Panc1 (cell line): ENCODE results near the gene ZNF469. TPM values are rescaled to one million over a fixed set of nuclear protein-coding genes. Genes with fewer than 3 reads are reported as not detected.

Experiments used
- ATAC-seq: fragments of 200-7000 bp; cut with Tn5 transposase; 2 replicates; pipeline ENCODE4 v1.9.1; 2020; ENCODE audit warnings: mild to moderate bottlenecking, moderate library complexity
- BruUV-seq: library from RNA; stranded (reverse); fragments of 400-500 nt; replicated peaks from 2 replicates; lab custom pipeline; 2021; lab: Mats Ljungman, UMichigan
- CTCF ChIA-PET: fragments of 300-600 bp; sonication (Branson Sonifier 250); formaldehyde crosslinking; loops from one replicate; lab custom pipeline; 2022; ENCODE audit warnings: antibody characterized with exemption; lab: Charles Lee
- POLR2A ChIA-PET: fragments of 300-600 bp; sonication (Branson Sonifier 250); formaldehyde crosslinking; loops from one replicate; lab custom pipeline; 2022; ENCODE audit warnings: antibody characterized with exemption; lab: Charles Lee
- DNase-seq: peaks from one replicate; pipeline ENCODE4 v3.0.0-alpha.2; 2010; ENCODE audit warnings: low read depth, low spot score
- H3K27ac ChIP-seq: 2 replicates; pipeline ENCODE4 v1.5.1; 2011; ENCODE audit warnings: mild to moderate bottlenecking, low read length, inconsistent platforms
- H3K27me3 ChIP-seq: fragments of 200-500 bp; sonication (Bioruptor generic); 2 replicates; pipeline ENCODE4 v1.6.0; 2014; ENCODE audit warnings: low read length, inconsistent platforms; ENCODE audit not compliant: control insufficient read depth, insufficient read depth
- H3K36me3 ChIP-seq: fragments of 200-500 bp; sonication (Bioruptor generic); 2 replicates; pipeline ENCODE4 v1.5.1; 2014; ENCODE audit warnings: inconsistent platforms, mild to moderate bottlenecking, low read length, moderate library complexity; ENCODE audit not compliant: control insufficient read depth, insufficient read depth
- H3K4me1 ChIP-seq: 2 replicates; pipeline ENCODE4 v1.5.1; 2011; ENCODE audit warnings: inconsistent platforms, mild to moderate bottlenecking, low read length, moderate library complexity; ENCODE audit not compliant: control insufficient read depth, insufficient read depth
- H3K4me3 ChIP-seq, 2 experiments: 2 replicates each; pipeline ENCODE4 v1.5.1; 2011 to 2012; ENCODE audit warnings: low read depth in 2 of 2, low read length in 2 of 2, mild to moderate bottlenecking in 2 of 2, inconsistent platforms in 1 of 2, moderate library complexity in 1 of 2
- H3K9me3 ChIP-seq: fragments of 200-500 bp; sonication (Bioruptor generic); 2 replicates; pipeline ENCODE4 v1.5.1; 2014; ENCODE audit warnings: low read depth, mild to moderate bottlenecking, inconsistent platforms, low read length, moderate library complexity; ENCODE audit not compliant: control insufficient read depth, insufficient read depth
- CTCF ChIP-seq: fragments of 450-650 bp; IDR thresholded peaks from 2 replicates; pipeline ENCODE4 v1.5.1; 2017; ENCODE audit warnings: mild to moderate bottlenecking
- POLR2AphosphoS5 ChIP-seq: IDR thresholded peaks from 2 replicates; pipeline ENCODE4 v1.6.1; 2012; ENCODE audit warnings: mild to moderate bottlenecking, low read depth, low read length, moderate library complexity
- REST ChIP-seq, 2 experiments: IDR thresholded peaks; 2 replicates each; pipeline ENCODE4 v1.6.1; 2011 to 2012; ENCODE audit warnings: low read depth in 2 of 2, control low read depth in 1 of 2, low read length in 1 of 2, mild to moderate bottlenecking in 1 of 2, moderate library complexity in 1 of 2; ENCODE audit not compliant: insufficient read depth in 1 of 2
- SIN3A ChIP-seq: IDR thresholded peaks from 2 replicates; pipeline ENCODE4 v1.6.1; 2012; ENCODE audit warnings: low read depth, mild to moderate bottlenecking, low read length, moderate library complexity, borderline replicate concordance; ENCODE audit not compliant: insufficient read depth
- TCF7L2 ChIP-seq: IDR thresholded peaks from 2 replicates; pipeline ENCODE4 v1.6.1; 2011; ENCODE audit warnings: mild to moderate bottlenecking, low read depth, low read length, inconsistent platforms
- in situ Hi-C: cut with HindIII; loops from 2 replicates; pipeline ENCODE4 v1.10.0; 2016; ENCODE audit warnings: low sequenced_read_pairs, low pct_unique_long_range_greater_than_20kb
- intact Hi-C: fragments of 100-400 bp; cut with micrococcal nuclease; formaldehyde crosslinking; loops from one replicate; pipeline ENCODE4 v1.10.0; 2022; ENCODE audit not compliant: unreplicated experiment
- total RNA-seq: library from RNA; stranded (reverse); gene quantifications from one replicate; pipeline ENCODE4 v1.2.1, GENCODE V29; 2021; ENCODE audit not compliant: unreplicated experiment

Gene ZNF469
- total RNA-seq, 1 experiment from 2014 or later, result 1.3 TPM

DNA sequence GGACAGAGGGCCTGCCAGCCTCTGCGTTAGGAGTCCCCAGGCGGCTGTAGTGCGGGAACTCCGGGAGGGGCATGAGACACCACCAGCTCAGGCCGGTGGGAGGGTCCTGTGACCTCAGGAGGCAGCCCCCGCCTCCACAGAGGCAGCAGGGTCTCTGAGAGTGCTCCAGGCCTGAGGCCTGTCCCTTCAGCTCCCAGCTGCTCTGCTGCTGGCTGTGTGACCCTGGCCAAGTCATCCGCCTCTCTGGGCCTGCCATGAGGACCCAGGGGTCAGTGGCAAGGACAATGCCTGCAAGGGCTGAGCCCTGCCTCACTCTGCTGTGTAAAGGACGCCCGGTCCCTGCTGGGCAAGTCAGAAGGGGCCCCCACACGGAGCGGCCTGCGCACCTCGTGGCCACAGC lies 43.3 kb downstream of the ZNF469 start:
- no peaks in the 10 kb centered on the region for H3K36me3 ChIP-seq
- no peaks in the 10 kb centered on the region for H3K4me1 ChIP-seq
- in situ Hi-C loops (no loop called here), intact Hi-C loops (no loop called here)
- no peak overlapping the region for H3K27ac ChIP-seq
- DNase-seq, result no peak
- no peak for ATAC-seq
- POLR2A ChIA-PET, result no interaction called here
- TF ChIP-seq CTCF, result no peak
- TF ChIP-seq TCF7L2, result no peak
- TF ChIP-seq SIN3A, result no peak
- no peak for TF ChIP-seq POLR2AphosphoS5
- TF ChIP-seq REST (IDR thresholded peaks at IDR 0.05; ENCODE audit: insufficient read depth in 1 of 2, low read depth in 2 of 2, low read length in 1 of 2), result no peak
- H3K4me3 ChIP-seq, result no peak overlapping the region
- H3K27me3 ChIP-seq, result no peaks in the 10 kb centered on the region
- no TSS peak for BruUV-seq
- CTCF ChIA-PET, result no interaction called here
- no peaks in the 10 kb centered on the region for H3K9me3 ChIP-seq

DNA sequence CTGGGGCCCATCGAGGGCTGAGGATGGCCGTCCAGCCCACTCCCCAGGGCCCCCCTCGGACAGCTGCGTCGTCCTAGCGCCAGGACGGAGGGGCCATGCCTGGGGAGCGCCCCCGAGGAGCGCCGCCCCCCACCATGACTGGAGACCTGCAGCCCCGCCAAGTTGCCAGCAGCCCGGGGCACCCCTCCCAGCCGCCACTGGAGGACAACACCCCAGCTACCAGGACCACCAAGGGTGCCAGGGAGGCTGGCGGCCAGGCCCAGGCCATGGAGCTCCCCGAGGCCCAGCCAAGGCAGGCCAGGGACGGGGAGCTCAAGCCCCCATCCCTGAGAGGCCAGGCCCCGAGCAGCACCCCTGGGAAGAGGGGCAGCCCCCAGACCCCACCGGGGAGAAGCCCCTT lies 44.6 kb downstream of the ZNF469 start:
- Histone ChIP-seq H3K27ac (no peak overlapping the region), H3K9me3 (no peaks in the 10 kb centered on the region), H3K4me1 (no peaks in the 10 kb centered on the region), H3K27me3 (no peaks in the 10 kb centered on the region), H3K36me3 (no peaks in the 10 kb centered on the region), H3K4me3 (no peak overlapping the region)
- ChIA-PET POLR2A (interaction anchor here (0.5 kb wide), 1 partner anchor 366 kb away, joined by 8 read pairs; no protein-coding TSS in a partner anchor), CTCF (no interaction called here)
- TF ChIP-seq CTCF (no peak), REST (IDR thresholded peaks at IDR 0.05; ENCODE audit: insufficient read depth in 1 of 2, low read depth in 2 of 2, low read length in 1 of 2) (no peak), TCF7L2 (no peak), SIN3A (no peak), POLR2AphosphoS5 (no peak)
- intact Hi-C loops, result no loop called here
- ATAC-seq, result no peak
- DNase-seq, result no peak
- in situ Hi-C loops, result no loop called here
- BruUV-seq, result no TSS peak
